Activated naive CD4-positive, alpha-beta T cell (primary cell): ENCODE data around the gene THSD4.
"Not testable (repeated sequence)": the region's sequence is repeated elsewhere in the genome, so short reads cannot be mapped to it uniquely, and the experiment has no call there.

Experiments
- DNase-seq, 4 experiments: peaks; one replicate each; lab custom pipeline; 2025; lab: John Stamatoyannopoulos, UW

Gene THSD4

GRCh38 chr15:71189718-71190117 is 74.4 kb downstream of the THSD4 start:
- DNase-seq: no peak

- no peak for DNase-seq
Measured at GRCh38 chr15:71191296-71191695, 76.0 kb downstream of the THSD4 start.

- DNase-seq: no peak
Measured at GRCh38 chr15:71192816-71193215, 77.5 kb downstream of the THSD4 start.

- no peak for DNase-seq
Measured at GRCh38 chr15:71194286-71194685, 79.0 kb downstream of the THSD4 start.

GRCh38 chr15:71195242-71195641 is 80.0 kb downstream of the THSD4 start:
- no peak for DNase-seq

GRCh38 chr15:71197620-71198019 is 82.3 kb downstream of the THSD4 start:
- DNase-seq: no peak

GRCh38 chr15:71198846-71199245 is 83.6 kb downstream of the THSD4 start:
- no peak for DNase-seq

- DNase-seq: no peak
Measured at GRCh38 chr15:71199384-71200351, 84.4 kb downstream of the THSD4 start.

GRCh38 chr15:71201477-71201876 is 86.2 kb downstream of the THSD4 start:
- no peak for DNase-seq

GRCh38 chr15:71202712-71203111 is 87.4 kb downstream of the THSD4 start:
- no peak for DNase-seq

GRCh38 chr15:71203586-71204474 is 88.6 kb downstream of the THSD4 start:
- no peak for DNase-seq

GRCh38 chr15:71207141-71207540 is 91.9 kb downstream of the THSD4 start:
- no peak for DNase-seq

GRCh38 chr15:71212146-71212545 is 96.9 kb downstream of the THSD4 start:
- DNase-seq: no peak

GRCh38 chr15:71213943-71214342 is 98.7 kb downstream of the THSD4 start:
- not testable (repeated sequence) for DNase-seq

GRCh38 chr15:71215126-71215894 is 100.0 kb downstream of the THSD4 start:
- DNase-seq: no peak

- no peak for DNase-seq
Measured at GRCh38 chr15:71218272-71218805, 103.1 kb downstream of the THSD4 start.

GRCh38 chr15:71219101-71219500 is 103.8 kb downstream of the THSD4 start:
- no peak for DNase-seq

- DNase-seq: no peak
Measured at GRCh38 chr15:71219645-71220044, 104.4 kb downstream of the THSD4 start.

- no peak for DNase-seq
Measured at GRCh38 chr15:71220828-71221227, 105.6 kb downstream of the THSD4 start.

GRCh38 chr15:71221417-71221816 is 106.1 kb downstream of the THSD4 start:
- DNase-seq: no peak

- DNase-seq: no peak
Measured at GRCh38 chr15:71223516-71223915, 108.2 kb downstream of the THSD4 start.

- DNase-seq: no peak
Measured at GRCh38 chr15:71224024-71224423, 108.8 kb downstream of the THSD4 start.
